ENCODE measurements around the gene LCNL1.

Gene LCNL1

GRCh38 chr9:136970361-136970760 is 12.4 kb upstream of the LCNL1 start:
- no peaks in the 10 kb centered on the region for H3K9me3 Mint-ChIP-seq
- H3K4me3 Mint-ChIP-seq, result no peak overlapping the region
- peaks cover 21% of the 10 kb centered on the region for H3K4me1 Mint-ChIP-seq (ENCODE audit: low read depth)
- intact Hi-C loops (cut with micrococcal nuclease), result no loop called here
- H3K27ac Mint-ChIP-seq, result no peak overlapping the region
- H3K27me3 Mint-ChIP-seq, result peaks cover 48% of the 10 kb centered on the region
- no peaks in the 10 kb centered on the region for H3K36me3 Mint-ChIP-seq (ENCODE audit: low read depth)

GRCh38 chr9:136971746-136972145 is 11.0 kb upstream of the LCNL1 start:
- peaks cover 23% of the 10 kb centered on the region for H3K4me1 Mint-ChIP-seq (ENCODE audit: low read depth)
- no peak overlapping the region for H3K27ac Mint-ChIP-seq
- no peaks in the 10 kb centered on the region for H3K36me3 Mint-ChIP-seq (ENCODE audit: low read depth)
- H3K9me3 Mint-ChIP-seq, result no peaks in the 10 kb centered on the region
- no peak overlapping the region for H3K4me3 Mint-ChIP-seq
- H3K27me3 Mint-ChIP-seq, result peaks cover 49% of the 10 kb centered on the region
- intact Hi-C loops (cut with micrococcal nuclease), result no loop called here

GRCh38 chr9:136972335-136972734 is 10.5 kb upstream of the LCNL1 start:
- Mint-ChIP-seq H3K36me3 (ENCODE audit: low read depth) (no peaks in the 10 kb centered on the region), H3K4me3 (no peak overlapping the region), H3K27ac (no peak overlapping the region), H3K27me3 (peaks cover 50% of the 10 kb centered on the region), H3K4me1 (ENCODE audit: low read depth) (peaks cover 26% of the 10 kb centered on the region), H3K9me3 (no peaks in the 10 kb centered on the region)
- intact Hi-C loops (cut with micrococcal nuclease), result no loop called here

- intact Hi-C loops (cut with micrococcal nuclease), result no loop called here
- peaks cover 54% of the 10 kb centered on the region for H3K27me3 Mint-ChIP-seq
- no peaks in the 10 kb centered on the region for H3K9me3 Mint-ChIP-seq
- peaks cover 30% of the 10 kb centered on the region for H3K4me1 Mint-ChIP-seq (ENCODE audit: low read depth)
- H3K4me3 Mint-ChIP-seq, result no peak overlapping the region
- no peak overlapping the region for H3K27ac Mint-ChIP-seq
- no peaks in the 10 kb centered on the region for H3K36me3 Mint-ChIP-seq (ENCODE audit: low read depth)
Measured at GRCh38 chr9:136972743-136973142, 10.1 kb upstream of the LCNL1 start.

GRCh38 chr9:136973618-136974617 is 8.9 kb upstream of the LCNL1 start:
- no peaks in the 10 kb centered on the region for H3K9me3 Mint-ChIP-seq
- H3K36me3 Mint-ChIP-seq (ENCODE audit: low read depth), result no peaks in the 10 kb centered on the region
- intact Hi-C loops (cut with micrococcal nuclease), result no loop called here
- no peak overlapping the region for H3K4me3 Mint-ChIP-seq
- peaks cover 31% of the 10 kb centered on the region for H3K4me1 Mint-ChIP-seq (ENCODE audit: low read depth)
- peak overlapping the region; percentile 42 for H3K27ac Mint-ChIP-seq
- peaks cover 54% of the 10 kb centered on the region for H3K27me3 Mint-ChIP-seq

- Mint-ChIP-seq H3K27me3 (peaks cover 57% of the 10 kb centered on the region), H3K27ac (peak overlapping the region; percentile 61), H3K4me3 (peak overlapping the region; percentile 14), H3K36me3 (ENCODE audit: low read depth) (no peaks in the 10 kb centered on the region), H3K9me3 (no peaks in the 10 kb centered on the region), H3K4me1 (ENCODE audit: low read depth) (peaks cover 31% of the 10 kb centered on the region)
- intact Hi-C loops (cut with micrococcal nuclease), result no loop called here
Measured at GRCh38 chr9:136974817-136975535, 7.8 kb upstream of the LCNL1 start.

- peak overlapping the region; percentile 61 for H3K27ac Mint-ChIP-seq
- no peaks in the 10 kb centered on the region for H3K36me3 Mint-ChIP-seq (ENCODE audit: low read depth)
- H3K4me1 Mint-ChIP-seq (ENCODE audit: low read depth), result peaks cover 31% of the 10 kb centered on the region
- peaks cover 53% of the 10 kb centered on the region for H3K27me3 Mint-ChIP-seq
- intact Hi-C loops (cut with micrococcal nuclease), result no loop called here
- H3K4me3 Mint-ChIP-seq, result no peak overlapping the region
- no peaks in the 10 kb centered on the region for H3K9me3 Mint-ChIP-seq
Measured at GRCh38 chr9:136975644-136976043, 7.1 kb upstream of the LCNL1 start.

GRCh38 chr9:136977223-136977622 is 5.6 kb upstream of the LCNL1 start, which contains the start of gene PTGDS:
Gene PTGDS (plus strand): TSS chr9:136977504. CDS start chr9:136977579, 75 bp downstream.
- intact Hi-C loops (cut with micrococcal nuclease), result no loop called here
- H3K27me3 Mint-ChIP-seq, result peaks cover 58% of the 10 kb centered on the region
- H3K4me3 Mint-ChIP-seq, result peak within 1 kb of the TSS; percentile 39
- peak within 1 kb of the TSS; percentile 29 for H3K27ac Mint-ChIP-seq
- H3K9me3 Mint-ChIP-seq, result no peaks in the 10 kb centered on the region
- no peaks in the 10 kb centered on the region for H3K36me3 Mint-ChIP-seq (ENCODE audit: low read depth)
- H3K4me1 Mint-ChIP-seq (ENCODE audit: low read depth), result peaks cover 31% of the 10 kb centered on the region

- H3K4me3 Mint-ChIP-seq, result peak overlapping the region; percentile 39
- H3K27me3 Mint-ChIP-seq, result peaks cover 63% of the 10 kb centered on the region
- peaks cover 31% of the 10 kb centered on the region for H3K4me1 Mint-ChIP-seq (ENCODE audit: low read depth)
- no peaks in the 10 kb centered on the region for H3K36me3 Mint-ChIP-seq (ENCODE audit: low read depth)
- H3K9me3 Mint-ChIP-seq, result no peaks in the 10 kb centered on the region
- intact Hi-C loops (cut with micrococcal nuclease), result loop anchor here (1.0 kb wide), 1 partner anchor 15 kb away; the partner anchor contains the start of gene PAXX
- H3K27ac Mint-ChIP-seq, result no peak overlapping the region
Measured at GRCh38 chr9:136977649-136978072, 5.1 kb upstream of the LCNL1 start.

- Mint-ChIP-seq H3K27ac (no peak overlapping the region), H3K9me3 (no peaks in the 10 kb centered on the region), H3K4me1 (ENCODE audit: low read depth) (peaks cover 31% of the 10 kb centered on the region), H3K27me3 (peaks cover 69% of the 10 kb centered on the region), H3K4me3 (peak overlapping the region; percentile 23), H3K36me3 (ENCODE audit: low read depth) (no peaks in the 10 kb centered on the region)
- intact Hi-C loops (cut with micrococcal nuclease), result loop anchor here (1.0 kb wide), 1 partner anchor 14 kb away; the partner anchor contains the start of gene PAXX
Measured at GRCh38 chr9:136978073-136978864, 4.5 kb upstream of the LCNL1 start.

GRCh38 chr9:136978865-136979544 is 3.8 kb upstream of the LCNL1 start:
- H3K27ac Mint-ChIP-seq, result no peak overlapping the region
- peaks cover 31% of the 10 kb centered on the region for H3K4me1 Mint-ChIP-seq (ENCODE audit: low read depth)
- H3K36me3 Mint-ChIP-seq (ENCODE audit: low read depth), result no peaks in the 10 kb centered on the region
- no peak overlapping the region for H3K4me3 Mint-ChIP-seq
- no peaks in the 10 kb centered on the region for H3K9me3 Mint-ChIP-seq
- peaks cover 75% of the 10 kb centered on the region for H3K27me3 Mint-ChIP-seq
- intact Hi-C loops (cut with micrococcal nuclease), result loop anchor here (1.0 kb wide), 1 partner anchor 13 kb away; the partner anchor contains the start of gene PAXX

GRCh38 chr9:136979769-136980587 is 2.8 kb upstream of the LCNL1 start:
- Mint-ChIP-seq H3K9me3 (no peaks in the 10 kb centered on the region), H3K36me3 (ENCODE audit: low read depth) (no peaks in the 10 kb centered on the region), H3K4me1 (ENCODE audit: low read depth) (peaks cover 25% of the 10 kb centered on the region), H3K27me3 (peaks cover 81% of the 10 kb centered on the region), H3K27ac (no peak overlapping the region), H3K4me3 (no peak overlapping the region)
- intact Hi-C loops (cut with micrococcal nuclease), result no loop called here
